SK-N-SH treated with all-trans-retinoic acid at 6 μM for 48 hours (cell line): ENCODE measurements around the gene ZNF567.

ENCODE experiments used
- ATAC-seq: fragments of 200-7000 bp; cut with Tn5 transposase; 3 replicates; pipeline ENCODE4 v1.9.1; 2020; ENCODE audit warnings: mild to moderate bottlenecking, moderate library complexity
- BACH2 ChIP-seq: fragments of 250-450 bp; sonication (Bioruptor Pico); IDR thresholded peaks from 2 replicates; pipeline ENCODE4 v1.9.0; 2021; ENCODE audit warnings: mild to moderate bottlenecking, borderline replicate concordance
- CREB5 ChIP-seq: fragments of 250-450 bp; sonication (Bioruptor Pico); IDR thresholded peaks from 2 replicates; pipeline ENCODE4 v1.5.1; 2020; ENCODE audit warnings: low read depth, mild to moderate bottlenecking, moderate library complexity
- CSDC2 ChIP-seq: fragments of 250-450 bp; sonication (Bioruptor Pico); IDR thresholded peaks from 2 replicates; pipeline ENCODE4 v1.5.0; 2020; ENCODE audit warnings: mild to moderate bottlenecking, moderate library complexity
- ESRRG ChIP-seq: fragments of 250-450 bp; sonication (Bioruptor Pico); IDR thresholded peaks from 2 replicates; pipeline ENCODE4 v1.6.1; 2021; ENCODE audit warnings: mild to moderate bottlenecking
- GLIS3 ChIP-seq: fragments of 250-450 bp; sonication (Bioruptor Pico); IDR thresholded peaks from 2 replicates; pipeline ENCODE4 v1.5.0; 2020; ENCODE audit warnings: mild to moderate bottlenecking, moderate library complexity
- OSR1 ChIP-seq: fragments of 250-450 bp; sonication (Bioruptor Pico); IDR thresholded peaks from 2 replicates; pipeline ENCODE4 v1.8.0; 2022; ENCODE audit warnings: moderate library complexity, mild to moderate bottlenecking, inconsistent platforms
- PPARA ChIP-seq: fragments of 250-450 bp; sonication (Bioruptor Pico); IDR thresholded peaks from 2 replicates; pipeline ENCODE4 v1.5.0; 2020; ENCODE audit warnings: mild to moderate bottlenecking, borderline replicate concordance
- RARB ChIP-seq: fragments of 250-450 bp; sonication (Bioruptor Pico); IDR thresholded peaks from 2 replicates; pipeline ENCODE4 v1.8.0; 2021; ENCODE audit warnings: mild to moderate bottlenecking, moderate library complexity
- TOX ChIP-seq: fragments of 250-450 bp; sonication (Bioruptor Pico); IDR thresholded peaks from 2 replicates; pipeline ENCODE4 v1.8.0; 2021; ENCODE audit warnings: mild to moderate bottlenecking, moderate library complexity, borderline replicate concordance
- ZFP30 ChIP-seq: fragments of 450-650 bp; formaldehyde crosslinking; IDR thresholded peaks from 2 replicates; pipeline ENCODE4 v1.5.0; 2022; ENCODE audit warnings: mild to moderate bottlenecking, moderate library complexity
- ZNF565 ChIP-seq: fragments of 450-650 bp; formaldehyde crosslinking; conservative IDR thresholded peaks from 2 replicates; pipeline ENCODE4 v1.5.0; 2020; ENCODE audit warnings: low read depth, mild to moderate bottlenecking, moderate library complexity
- ZNF70 ChIP-seq: fragments of 450-650 bp; formaldehyde crosslinking; IDR thresholded peaks from 2 replicates; pipeline ENCODE4 v1.5.0; 2020; ENCODE audit warnings: mild to moderate bottlenecking, moderate library complexity
- ZNF8 ChIP-seq: fragments of 450-650 bp; formaldehyde crosslinking; IDR thresholded peaks from 2 replicates; pipeline ENCODE4 v1.5.0; 2020; ENCODE audit warnings: mild to moderate bottlenecking, moderate library complexity
- TF ChIP-seq, protein P1 (sequence below): fragments of 250-450 bp; sonication (Bioruptor Pico); IDR thresholded peaks from 2 replicates; pipeline ENCODE4 v1.5.0; 2020; ENCODE audit warnings: mild to moderate bottlenecking, moderate library complexity
- TF ChIP-seq, protein P2 (sequence below): fragments of 250-450 bp; sonication (Bioruptor Pico); IDR thresholded peaks from 2 replicates; pipeline ENCODE4 v1.5.1; 2021; ENCODE audit warnings: mild to moderate bottlenecking, moderate library complexity
- TF ChIP-seq, protein P3 (sequence below): fragments of 250-450 bp; sonication (Bioruptor Pico); IDR thresholded peaks from 2 replicates; pipeline ENCODE4 v1.8.0; 2020; ENCODE audit warnings: mild to moderate bottlenecking, moderate library complexity, borderline replicate concordance

Gene ZNF567

DNA sequence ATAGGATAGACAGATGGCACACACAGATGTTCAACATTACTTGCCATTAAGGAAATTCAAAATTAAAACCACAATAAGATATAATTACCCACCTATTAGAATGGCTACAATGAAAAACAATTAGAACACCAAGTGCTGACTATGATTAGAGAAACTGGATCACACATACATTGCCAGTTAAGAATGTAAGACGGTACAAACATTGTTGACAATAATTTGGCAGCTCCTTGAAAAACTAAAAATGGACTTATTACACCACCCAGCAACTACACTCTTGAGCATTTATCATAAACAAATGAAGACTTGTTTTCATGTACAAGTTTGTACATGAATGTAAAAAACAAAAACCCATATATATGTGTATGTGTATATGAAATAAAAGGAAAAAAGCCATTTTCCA lies 34.5 kb upstream of the ZNF567 start (continued):
- TF ChIP-seq, protein P1, sequence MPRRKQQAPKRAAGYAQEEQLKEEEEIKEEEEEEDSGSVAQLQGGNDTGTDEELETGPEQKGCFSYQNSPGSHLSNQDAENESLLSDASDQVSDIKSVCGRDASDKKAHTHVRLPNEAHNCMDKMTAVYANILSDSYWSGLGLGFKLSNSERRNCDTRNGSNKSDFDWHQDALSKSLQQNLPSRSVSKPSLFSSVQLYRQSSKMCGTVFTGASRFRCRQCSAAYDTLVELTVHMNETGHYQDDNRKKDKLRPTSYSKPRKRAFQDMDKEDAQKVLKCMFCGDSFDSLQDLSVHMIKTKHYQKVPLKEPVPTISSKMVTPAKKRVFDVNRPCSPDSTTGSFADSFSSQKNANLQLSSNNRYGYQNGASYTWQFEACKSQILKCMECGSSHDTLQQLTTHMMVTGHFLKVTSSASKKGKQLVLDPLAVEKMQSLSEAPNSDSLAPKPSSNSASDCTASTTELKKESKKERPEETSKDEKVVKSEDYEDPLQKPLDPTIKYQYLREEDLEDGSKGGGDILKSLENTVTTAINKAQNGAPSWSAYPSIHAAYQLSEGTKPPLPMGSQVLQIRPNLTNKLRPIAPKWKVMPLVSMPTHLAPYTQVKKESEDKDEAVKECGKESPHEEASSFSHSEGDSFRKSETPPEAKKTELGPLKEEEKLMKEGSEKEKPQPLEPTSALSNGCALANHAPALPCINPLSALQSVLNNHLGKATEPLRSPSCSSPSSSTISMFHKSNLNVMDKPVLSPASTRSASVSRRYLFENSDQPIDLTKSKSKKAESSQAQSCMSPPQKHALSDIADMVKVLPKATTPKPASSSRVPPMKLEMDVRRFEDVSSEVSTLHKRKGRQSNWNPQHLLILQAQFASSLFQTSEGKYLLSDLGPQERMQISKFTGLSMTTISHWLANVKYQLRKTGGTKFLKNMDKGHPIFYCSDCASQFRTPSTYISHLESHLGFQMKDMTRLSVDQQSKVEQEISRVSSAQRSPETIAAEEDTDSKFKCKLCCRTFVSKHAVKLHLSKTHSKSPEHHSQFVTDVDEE (CRISPR knock-in tag) = no peak

DNA sequence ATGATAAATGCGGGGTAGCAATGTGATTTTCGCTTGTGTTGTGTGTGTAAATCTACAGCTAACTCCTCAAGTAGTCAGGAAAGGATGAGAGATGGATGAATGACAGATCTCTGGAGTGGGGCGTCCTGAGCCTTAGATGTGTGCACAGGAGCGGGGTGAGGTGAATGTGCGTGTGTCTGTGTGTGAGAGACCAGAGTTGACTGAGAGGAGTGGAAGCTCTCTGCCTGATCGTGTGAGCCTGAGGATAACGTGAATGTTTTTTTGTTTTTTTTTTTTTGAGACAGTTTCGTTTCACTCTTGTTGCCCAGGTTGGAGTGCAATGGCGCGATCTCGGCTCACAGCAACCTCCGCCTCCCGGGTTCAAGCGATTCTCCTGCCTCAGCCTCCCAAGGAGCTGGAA lies 21.6 kb upstream of the ZNF567 start:
- TF ChIP-seq ZNF8 (CRISPR knock-in tag) = no peak
- TF ChIP-seq BACH2 (CRISPR knock-in tag) = no peak
- TF ChIP-seq ZNF565 (CRISPR knock-in tag) = no peak
- no peak for TF ChIP-seq CREB5 (CRISPR knock-in tag)
- TF ChIP-seq PPARA = no peak
- no peak for TF ChIP-seq RARB (CRISPR knock-in tag)
- TF ChIP-seq, protein P2, sequence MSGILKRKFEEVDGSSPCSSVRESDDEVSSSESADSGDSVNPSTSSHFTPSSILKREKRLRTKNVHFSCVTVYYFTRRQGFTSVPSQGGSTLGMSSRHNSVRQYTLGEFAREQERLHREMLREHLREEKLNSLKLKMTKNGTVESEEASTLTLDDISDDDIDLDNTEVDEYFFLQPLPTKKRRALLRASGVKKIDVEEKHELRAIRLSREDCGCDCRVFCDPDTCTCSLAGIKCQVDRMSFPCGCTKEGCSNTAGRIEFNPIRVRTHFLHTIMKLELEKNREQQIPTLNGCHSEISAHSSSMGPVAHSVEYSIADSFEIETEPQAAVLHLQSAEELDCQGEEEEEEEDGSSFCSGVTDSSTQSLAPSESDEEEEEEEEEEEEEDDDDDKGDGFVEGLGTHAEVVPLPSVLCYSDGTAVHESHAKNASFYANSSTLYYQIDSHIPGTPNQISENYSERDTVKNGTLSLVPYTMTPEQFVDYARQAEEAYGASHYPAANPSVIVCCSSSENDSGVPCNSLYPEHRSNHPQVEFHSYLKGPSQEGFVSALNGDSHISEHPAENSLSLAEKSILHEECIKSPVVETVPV (CRISPR knock-in tag) = no peak
- no peak for TF ChIP-seq ZFP30 (CRISPR knock-in tag)
- TF ChIP-seq, protein P1 (CRISPR knock-in tag) = no peak
- TF ChIP-seq ZNF70 (CRISPR knock-in tag) = no peak
- TF ChIP-seq, protein P3, sequence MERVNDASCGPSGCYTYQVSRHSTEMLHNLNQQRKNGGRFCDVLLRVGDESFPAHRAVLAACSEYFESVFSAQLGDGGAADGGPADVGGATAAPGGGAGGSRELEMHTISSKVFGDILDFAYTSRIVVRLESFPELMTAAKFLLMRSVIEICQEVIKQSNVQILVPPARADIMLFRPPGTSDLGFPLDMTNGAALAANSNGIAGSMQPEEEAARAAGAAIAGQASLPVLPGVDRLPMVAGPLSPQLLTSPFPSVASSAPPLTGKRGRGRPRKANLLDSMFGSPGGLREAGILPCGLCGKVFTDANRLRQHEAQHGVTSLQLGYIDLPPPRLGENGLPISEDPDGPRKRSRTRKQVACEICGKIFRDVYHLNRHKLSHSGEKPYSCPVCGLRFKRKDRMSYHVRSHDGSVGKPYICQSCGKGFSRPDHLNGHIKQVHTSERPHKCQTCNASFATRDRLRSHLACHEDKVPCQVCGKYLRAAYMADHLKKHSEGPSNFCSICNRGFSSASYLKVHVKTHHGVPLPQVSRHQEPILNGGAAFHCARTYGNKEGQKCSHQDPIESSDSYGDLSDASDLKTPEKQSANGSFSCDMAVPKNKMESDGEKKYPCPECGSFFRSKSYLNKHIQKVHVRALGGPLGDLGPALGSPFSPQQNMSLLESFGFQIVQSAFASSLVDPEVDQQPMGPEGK = no peak
- no peak for TF ChIP-seq ESRRG
- no peak for TF ChIP-seq OSR1
- no peak for TF ChIP-seq GLIS3 (CRISPR knock-in tag)
- ATAC-seq = no peak

DNA sequence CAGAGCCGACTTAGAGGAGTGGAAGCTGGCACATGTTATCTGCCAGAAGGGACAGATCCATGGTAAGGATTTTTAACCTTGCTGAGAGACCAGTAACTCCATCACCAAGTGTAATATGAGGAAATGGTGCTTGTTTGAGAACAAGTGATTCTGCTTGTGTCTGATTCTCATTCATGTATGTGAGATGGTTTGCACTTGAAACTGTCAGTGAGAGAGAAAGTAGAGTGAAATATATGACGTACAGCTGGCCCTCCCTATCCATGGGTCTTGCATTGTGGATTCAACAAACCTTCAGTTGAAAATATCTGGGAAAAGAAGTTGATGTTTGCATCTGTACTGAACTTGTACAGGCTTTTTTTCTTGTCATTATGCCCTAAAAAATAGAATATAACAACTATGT lies 18.8 kb upstream of the ZNF567 start:
- no peak for ATAC-seq
- TF ChIP-seq CREB5 (CRISPR knock-in tag) = no peak
- TF ChIP-seq, protein P3 = no peak
- no peak for TF ChIP-seq TOX (CRISPR knock-in tag)
- TF ChIP-seq ZNF70 (CRISPR knock-in tag) = no peak
- no peak for TF ChIP-seq CSDC2
- TF ChIP-seq RARB (CRISPR knock-in tag) = no peak
